Left forelimb (tissue), 1 donor: Measurements from ENCODE around the gene GPA33.

Experiments
- DNase-seq: peaks from one replicate; pipeline ENCODE4 v3.0.0-alpha.2; 2018; ENCODE audit warnings: low spot score

GPA33 gene

DNA sequence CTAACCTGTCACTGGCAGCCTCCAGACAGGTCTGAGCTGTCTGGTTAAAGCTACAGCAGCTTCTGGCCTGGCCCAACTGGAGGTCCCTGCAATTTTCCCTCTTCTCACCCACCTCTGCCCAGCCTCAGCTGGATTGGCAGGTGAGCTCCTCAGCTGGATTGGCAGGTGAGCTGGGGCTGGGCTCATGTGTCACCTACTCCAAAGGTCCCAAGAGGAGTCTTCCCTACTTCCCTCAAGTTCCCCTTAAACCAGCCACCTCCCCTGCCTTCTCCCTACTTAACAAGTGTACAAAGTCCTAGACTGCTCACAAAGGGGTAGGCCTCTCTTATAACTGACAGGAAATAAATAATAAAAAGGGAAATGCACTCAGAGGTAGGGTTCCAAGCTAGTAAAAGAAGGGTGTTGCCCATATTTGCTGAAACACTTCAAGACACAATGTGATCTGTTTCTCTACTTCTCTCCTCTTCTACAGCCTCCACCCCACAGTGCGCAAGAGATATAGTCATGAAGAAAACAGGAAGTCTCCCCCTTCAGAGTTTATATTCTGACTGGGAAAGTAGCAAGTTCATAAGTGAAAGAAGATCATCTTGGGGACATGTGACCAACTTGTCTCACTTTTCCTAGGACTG, at the start of gene GPA33:
GPA33 (minus strand) TSS at position 64 of the 629 bp plus-strand sequence. CDS start 90 bp downstream, outside the sequence.
- no peak for DNase-seq

GRCh38 chr1:167138703-167139102, 48.5 kb upstream of the GPA33 start:
- no peak for DNase-seq

DNA sequence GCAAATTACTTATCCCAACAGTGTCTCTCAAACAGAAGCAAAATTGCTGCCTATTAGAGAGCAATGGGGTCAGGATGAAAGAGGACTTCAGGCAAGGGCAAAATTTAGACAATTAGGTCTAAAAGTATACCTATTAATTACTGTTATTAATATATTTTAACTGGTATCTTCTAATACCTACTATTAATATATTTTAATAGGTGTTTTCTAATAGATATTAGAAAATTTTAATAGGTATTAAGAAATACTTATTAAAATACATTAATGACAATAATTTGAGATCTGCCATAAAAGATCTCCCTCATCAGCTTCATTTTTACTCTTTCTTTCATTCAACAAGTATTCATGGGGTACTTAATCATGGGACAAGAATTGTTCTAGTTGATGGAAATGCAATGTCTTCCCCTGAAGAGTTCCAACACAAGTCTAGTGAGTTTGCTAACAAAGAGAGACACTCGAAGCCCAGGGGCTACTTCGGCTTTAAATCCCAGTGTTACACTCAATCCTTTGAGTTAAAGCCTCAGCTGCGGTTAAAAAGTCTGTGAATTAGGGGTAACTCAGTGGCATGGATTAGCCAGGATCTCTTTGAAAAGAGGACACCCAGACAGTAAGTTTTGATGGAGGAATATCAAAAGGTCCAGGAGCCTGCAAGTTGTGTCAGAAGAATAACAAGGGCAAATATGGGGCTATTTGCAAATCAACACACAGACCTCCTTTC, 47.8 kb upstream of the GPA33 start:
- DNase-seq = no peak

DNA sequence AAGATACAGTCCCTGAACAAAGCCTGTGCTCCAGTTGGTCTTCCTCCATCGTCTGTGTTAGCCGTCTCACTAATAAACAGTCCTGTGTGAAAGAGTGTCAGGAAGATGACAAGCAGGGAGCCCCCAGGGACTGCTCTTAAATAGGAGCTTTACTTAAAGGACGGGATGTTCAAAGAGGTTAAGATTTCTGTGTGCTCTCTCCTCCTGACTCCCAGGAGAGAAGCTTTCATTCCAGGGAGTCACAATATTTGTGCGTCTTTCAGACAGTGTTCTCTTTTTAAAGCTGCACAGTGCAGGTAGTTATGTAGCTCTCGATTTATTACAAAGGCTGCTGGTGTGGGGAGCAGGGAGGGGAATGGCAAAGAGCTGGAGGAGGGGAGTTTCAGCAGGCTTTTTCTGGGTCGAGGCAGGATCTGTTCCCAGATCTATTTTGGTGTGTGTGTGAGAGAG, 47.2 kb upstream of the GPA33 start:
- DNase-seq = no peak

GRCh38 chr1:167136806-167137205, 46.6 kb upstream of the GPA33 start:
- DNase-seq = no peak

DNA sequence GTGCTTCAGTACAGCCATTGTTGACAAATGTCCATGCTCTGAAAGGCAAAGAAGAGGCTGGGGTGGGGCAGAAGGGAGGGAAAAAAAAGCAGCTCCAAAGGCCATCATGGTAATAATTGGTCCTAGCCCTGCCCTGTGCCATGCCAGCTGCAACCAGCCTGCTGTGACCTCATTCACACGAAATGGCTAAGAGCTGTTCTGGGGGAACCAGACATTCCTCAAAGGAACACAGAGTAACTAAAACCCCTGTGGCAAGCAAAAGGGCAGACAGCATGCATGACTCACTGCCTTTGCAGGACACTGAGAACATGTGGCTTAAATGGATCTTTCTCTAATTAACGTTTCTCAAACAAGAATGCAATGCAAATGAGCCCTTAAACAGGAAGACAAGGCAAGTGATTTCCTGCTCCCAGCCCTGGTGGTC, 46.0 kb upstream of the GPA33 start:
- DNase-seq = no peak

GRCh38 chr1:167135281-167135840, 45.2 kb upstream of the GPA33 start:
- no peak for DNase-seq

- DNase-seq = no peak
Observed at GRCh38 chr1:167132301-167133010, 42.3 kb upstream of the GPA33 start.

GRCh38 chr1:167130829-167131510, 40.8 kb upstream of the GPA33 start:
- DNase-seq = no peak

GRCh38 chr1:167128261-167129227, 38.4 kb upstream of the GPA33 start:
- no peak for DNase-seq

GRCh38 chr1:167127661-167128060, 37.5 kb upstream of the GPA33 start:
- DNase-seq = no peak

DNA sequence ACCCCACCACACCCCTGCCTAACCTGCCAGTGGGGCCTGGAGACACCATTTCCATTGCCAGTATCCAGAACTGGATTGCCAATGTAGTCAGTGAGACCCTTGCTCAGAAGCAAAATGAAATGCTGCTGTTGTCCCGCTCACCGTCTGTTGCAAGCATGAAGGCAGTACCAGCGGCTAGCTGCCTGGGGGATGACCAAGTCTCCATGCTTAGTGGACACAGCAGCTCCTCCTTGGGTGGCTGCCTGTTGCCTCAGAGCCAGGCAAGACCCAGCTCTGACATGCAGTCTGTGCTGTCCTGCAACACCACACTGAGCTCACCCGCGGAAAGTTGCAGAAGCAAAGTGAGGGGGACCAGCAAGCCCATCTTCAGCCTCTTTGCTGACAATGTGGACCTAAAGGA, 37.1 kb upstream of the GPA33 start:
- DNase-seq = no peak

DNA sequence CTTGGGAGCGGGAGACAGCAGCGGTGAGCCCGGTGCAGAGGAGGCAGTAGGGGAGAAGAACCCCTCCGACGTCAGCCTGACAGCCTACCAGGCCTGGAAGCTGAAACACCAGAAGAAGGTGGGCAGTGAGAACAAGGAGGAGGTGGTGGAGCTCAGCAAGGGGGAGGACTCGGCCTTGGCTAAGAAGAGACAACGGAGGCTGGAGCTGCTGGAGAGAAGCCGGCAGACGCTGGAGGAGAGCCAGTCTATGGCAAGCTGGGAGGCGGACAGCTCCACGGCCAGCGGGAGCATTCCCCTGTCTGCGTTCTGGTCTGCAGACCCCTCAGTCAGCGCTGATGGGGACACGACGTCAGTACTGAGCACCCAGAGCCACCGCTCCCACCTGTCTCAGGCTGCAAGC, 36.6 kb upstream of the GPA33 start:
- DNase-seq = no peak

DNA sequence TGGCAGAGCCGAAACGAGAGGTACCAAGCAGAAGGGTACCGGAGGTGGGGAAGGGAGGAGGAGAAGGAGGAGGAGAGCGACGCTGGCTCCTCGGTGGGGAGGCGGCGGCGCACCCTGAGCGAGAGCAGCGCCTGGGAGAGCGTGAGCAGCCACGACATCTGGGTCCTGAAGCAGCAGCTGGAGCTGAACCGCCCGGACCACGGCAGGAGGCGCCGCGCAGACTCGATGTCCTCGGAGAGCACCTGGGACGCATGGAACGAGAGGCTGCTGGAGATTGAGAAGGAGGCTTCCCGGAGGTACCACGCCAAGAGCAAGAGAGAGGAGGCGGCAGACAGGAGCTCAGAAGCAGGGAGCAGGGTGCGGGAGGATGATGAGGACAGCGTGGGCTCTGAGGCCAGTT, 36.1 kb upstream of the GPA33 start:
- no peak for DNase-seq

DNA sequence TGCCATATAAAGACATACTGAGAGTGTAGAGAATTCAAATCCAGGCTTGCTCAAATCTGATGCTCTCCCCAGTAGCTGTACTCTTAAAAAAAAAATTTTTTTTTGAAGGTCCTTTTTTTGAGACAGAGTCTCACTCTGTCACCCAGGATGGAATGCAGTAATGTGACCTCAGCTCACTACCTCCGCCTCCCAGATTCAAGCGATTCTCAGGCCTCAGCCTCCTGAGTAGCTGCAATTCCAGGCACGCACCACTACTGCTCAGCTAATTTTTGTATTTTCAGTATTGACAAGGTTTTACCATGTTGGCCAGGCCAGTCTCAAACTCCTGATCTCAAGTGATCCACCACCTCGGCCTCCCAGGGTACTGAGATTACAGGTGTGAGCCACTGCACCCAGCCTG, 32.4 kb upstream of the GPA33 start:
- no peak for DNase-seq

DNA sequence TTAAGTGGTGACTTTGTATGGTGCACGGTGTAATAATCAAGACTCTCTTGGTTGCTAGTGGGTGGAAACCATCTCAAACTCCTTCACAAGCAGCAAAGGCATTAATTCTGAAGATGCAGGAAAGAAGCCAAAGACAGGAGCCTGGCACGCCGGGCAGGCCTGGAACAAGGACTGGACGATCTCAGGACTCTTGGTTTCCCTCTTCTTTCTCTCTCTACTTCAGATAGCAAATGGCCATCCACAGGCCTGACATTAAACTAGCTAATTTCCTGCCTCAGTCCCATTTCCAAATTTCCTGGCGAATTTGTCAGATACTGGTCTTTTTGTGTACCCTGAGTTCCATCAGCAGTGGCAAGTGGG, 31.9 kb upstream of the GPA33 start:
- no peak for DNase-seq

GRCh38 chr1:167121375-167122120, 31.4 kb upstream of the GPA33 start:
- no peak for DNase-seq

- no peak for DNase-seq
Observed at GRCh38 chr1:167120899-167121298, 30.7 kb upstream of the GPA33 start.

- DNase-seq = no peak
Observed at GRCh38 chr1:167119696-167120095, 29.5 kb upstream of the GPA33 start.

GRCh38 chr1:167118188-167118587, 28.0 kb upstream of the GPA33 start:
- DNase-seq = no peak
